Uterus (tissue), 4 donors: Measurements from ENCODE around the gene NANOS1. TPM values are rescaled to one million over a fixed set of nuclear protein-coding genes. Genes with fewer than 3 reads are reported as not detected.

Source experiments
- DNase-seq, 2 donors: peaks; one replicate each; pipeline ENCODE4 v3.0.0-alpha.2; 2019 to 2020
- H3K27ac ChIP-seq, 2 donors: fragments of 200-600 bp; sonication (generic); 1 replicate in 1 of 2; 2 replicates in 1 of 2; pipeline ENCODE4 v1.5.1; 2016 to 2018
- H3K27me3 ChIP-seq, 2 donors: fragments of 200-600 bp; sonication (generic); one replicate each; pipeline ENCODE4 v1.5.1; 2018 to 2019; ENCODE audit warnings: control low read depth in 1 of 2
- H3K36me3 ChIP-seq, 2 donors: fragments of 200-600 bp; sonication (generic); one replicate each; pipeline ENCODE4 v1.5.1; 2019; ENCODE audit warnings: control low read depth in 1 of 2
- H3K4me1 ChIP-seq, 2 donors: fragments of 200-600 bp; sonication (generic); one replicate each; pipeline ENCODE4 v1.5.1; 2018 to 2019; ENCODE audit warnings: control low read depth in 1 of 2
- H3K4me3 ChIP-seq, 2 donors: fragments of 200-600 bp; sonication (generic); 1 replicate in 1 of 2; 2 replicates in 1 of 2; pipeline ENCODE4 v1.5.1; 2018 to 2019; ENCODE audit warnings: mild to moderate bottlenecking in 1 of 2
- H3K9me3 ChIP-seq, 2 donors: fragments of 200-600 bp; sonication (generic); one replicate each; pipeline ENCODE4 v1.5.1; 2019; ENCODE audit warnings: control low read depth in 1 of 2
- POLR2A ChIP-seq, 2 donors: fragments of 450-650 bp; IDR thresholded peaks; one replicate each; pipeline ENCODE4 v1.6.1; 2016; ENCODE audit warnings: antibody characterized with exemption in 2 of 2, mild to moderate bottlenecking in 1 of 2, moderate library complexity in 1 of 2
- intact Hi-C: fragments of 100-400 bp; cut with DNase I; formaldehyde crosslinking; loops from one replicate; pipeline ENCODE4 v1.15.1; 2023; ENCODE audit warnings: low total_unique reads
- total RNA-seq, 4 donors: library from RNA; depleted of rRNA in 3 of 4; stranded (reverse); fragments of >200 nt in 3 of 4; gene quantifications; one replicate each; pipeline versions ENCODE4 v1.1.0 to v1.2.4, GENCODE V29; 2014 to 2023
- TF ChIP-seq, protein P1 (sequence below), 4 experiments: fragments of 200-600 bp in 2 of 4; fragments of 450-650 bp in 2 of 4; sonication (generic) in 2 of 4; IDR thresholded peaks; one replicate each; pipeline ENCODE4 v1.5.1; 2016 to 2019; ENCODE audit warnings: antibody characterized with exemption in 4 of 4, mild to moderate bottlenecking in 2 of 4, moderate library complexity in 1 of 4
- donor health status: DM: yes; HTN: yes; CAD: no.

NANOS1 gene
- total RNA-seq, 4 donors from 2014 or later: 0.29 to 4.5 (median 2.1) TPM

DNA sequence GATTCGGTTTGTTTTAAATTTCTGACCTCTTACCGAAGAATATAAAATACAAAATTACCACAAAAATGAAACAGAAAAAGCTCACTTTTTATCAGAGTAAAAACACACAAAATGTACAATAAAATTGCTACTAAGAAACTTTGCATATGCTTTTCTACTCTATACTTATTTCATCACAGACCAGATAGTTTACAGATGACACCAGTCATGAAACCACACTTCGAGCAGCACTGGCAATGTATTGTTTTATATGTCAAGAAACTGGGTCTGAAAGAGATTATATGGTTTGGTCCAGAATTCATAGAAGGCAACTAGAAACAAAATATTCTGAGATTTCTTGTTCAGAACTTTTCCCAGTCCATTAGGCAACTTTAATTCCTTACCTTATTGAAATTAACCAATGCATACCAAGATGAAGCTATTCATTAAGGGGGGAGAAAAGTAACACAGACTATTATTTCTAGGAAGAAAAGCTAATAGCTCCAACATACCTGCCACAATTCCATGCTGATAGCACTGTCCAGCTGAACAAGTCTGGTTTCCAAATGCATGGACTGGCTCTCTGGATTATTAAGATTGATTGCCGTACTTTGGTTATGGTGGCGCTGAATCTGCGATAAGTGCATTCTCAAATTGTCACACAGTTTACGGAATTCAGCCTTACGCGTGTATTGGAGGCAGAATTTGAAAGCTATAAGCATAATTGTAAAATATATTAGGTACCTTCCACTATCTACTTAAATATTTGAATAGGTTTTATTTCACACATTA, 41.1 kb downstream of the NANOS1 start:
- intact Hi-C loops: no loop called here
- no peaks in the 10 kb centered on the region for H3K27me3 ChIP-seq
- H3K36me3 ChIP-seq: no peaks in the 10 kb centered on the region

DNA sequence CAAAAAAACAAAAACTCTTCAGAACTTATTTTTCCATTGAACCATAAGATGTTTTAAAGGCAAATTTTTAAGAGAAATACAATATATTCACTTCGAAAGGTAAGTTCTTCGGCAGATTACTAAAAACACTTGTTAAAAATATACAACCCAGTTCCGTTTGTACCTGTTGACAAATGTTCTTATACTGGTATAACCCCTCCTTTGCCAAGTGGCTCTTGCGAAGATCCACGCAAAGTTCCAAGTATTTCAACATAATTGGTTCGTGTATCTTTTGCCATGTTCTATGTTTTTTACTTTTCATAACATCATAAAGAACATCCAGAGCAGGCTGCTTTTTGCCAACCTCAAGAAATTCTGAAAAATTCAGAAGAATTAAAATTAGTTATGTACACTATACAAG, 44.1 kb downstream of the NANOS1 start:
- H3K36me3 ChIP-seq: no peaks in the 10 kb centered on the region
- intact Hi-C loops: no loop called here
- no peak overlapping the region for H3K4me3 ChIP-seq
- no peaks in the 10 kb centered on the region for H3K9me3 ChIP-seq
- H3K27me3 ChIP-seq: no peaks in the 10 kb centered on the region
- H3K4me1 ChIP-seq: no peaks in the 10 kb centered on the region
- no peak for DNase-seq
- TF ChIP-seq POLR2A (IDR thresholded peaks at IDR 0.05): no peak
- TF ChIP-seq, protein P1, sequence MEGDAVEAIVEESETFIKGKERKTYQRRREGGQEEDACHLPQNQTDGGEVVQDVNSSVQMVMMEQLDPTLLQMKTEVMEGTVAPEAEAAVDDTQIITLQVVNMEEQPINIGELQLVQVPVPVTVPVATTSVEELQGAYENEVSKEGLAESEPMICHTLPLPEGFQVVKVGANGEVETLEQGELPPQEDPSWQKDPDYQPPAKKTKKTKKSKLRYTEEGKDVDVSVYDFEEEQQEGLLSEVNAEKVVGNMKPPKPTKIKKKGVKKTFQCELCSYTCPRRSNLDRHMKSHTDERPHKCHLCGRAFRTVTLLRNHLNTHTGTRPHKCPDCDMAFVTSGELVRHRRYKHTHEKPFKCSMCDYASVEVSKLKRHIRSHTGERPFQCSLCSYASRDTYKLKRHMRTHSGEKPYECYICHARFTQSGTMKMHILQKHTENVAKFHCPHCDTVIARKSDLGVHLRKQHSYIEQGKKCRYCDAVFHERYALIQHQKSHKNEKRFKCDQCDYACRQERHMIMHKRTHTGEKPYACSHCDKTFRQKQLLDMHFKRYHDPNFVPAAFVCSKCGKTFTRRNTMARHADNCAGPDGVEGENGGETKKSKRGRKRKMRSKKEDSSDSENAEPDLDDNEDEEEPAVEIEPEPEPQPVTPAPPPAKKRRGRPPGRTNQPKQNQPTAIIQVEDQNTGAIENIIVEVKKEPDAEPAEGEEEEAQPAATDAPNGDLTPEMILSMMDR (IDR thresholded peaks at IDR 0.05): no peak
- no peak overlapping the region for H3K27ac ChIP-seq

More for the DNA sequence above, 41.1 kb downstream of the NANOS1 start:
- Histone ChIP-seq H3K4me3 (no peak overlapping the region), H3K4me1 (no peaks in the 10 kb centered on the region), H3K9me3 (no peaks in the 10 kb centered on the region), H3K27ac (no peak overlapping the region)
- TF ChIP-seq, protein P1 (IDR thresholded peaks at IDR 0.05): no peak
- no peak for TF ChIP-seq POLR2A (IDR thresholded peaks at IDR 0.05)
- no peak for DNase-seq

DNA sequence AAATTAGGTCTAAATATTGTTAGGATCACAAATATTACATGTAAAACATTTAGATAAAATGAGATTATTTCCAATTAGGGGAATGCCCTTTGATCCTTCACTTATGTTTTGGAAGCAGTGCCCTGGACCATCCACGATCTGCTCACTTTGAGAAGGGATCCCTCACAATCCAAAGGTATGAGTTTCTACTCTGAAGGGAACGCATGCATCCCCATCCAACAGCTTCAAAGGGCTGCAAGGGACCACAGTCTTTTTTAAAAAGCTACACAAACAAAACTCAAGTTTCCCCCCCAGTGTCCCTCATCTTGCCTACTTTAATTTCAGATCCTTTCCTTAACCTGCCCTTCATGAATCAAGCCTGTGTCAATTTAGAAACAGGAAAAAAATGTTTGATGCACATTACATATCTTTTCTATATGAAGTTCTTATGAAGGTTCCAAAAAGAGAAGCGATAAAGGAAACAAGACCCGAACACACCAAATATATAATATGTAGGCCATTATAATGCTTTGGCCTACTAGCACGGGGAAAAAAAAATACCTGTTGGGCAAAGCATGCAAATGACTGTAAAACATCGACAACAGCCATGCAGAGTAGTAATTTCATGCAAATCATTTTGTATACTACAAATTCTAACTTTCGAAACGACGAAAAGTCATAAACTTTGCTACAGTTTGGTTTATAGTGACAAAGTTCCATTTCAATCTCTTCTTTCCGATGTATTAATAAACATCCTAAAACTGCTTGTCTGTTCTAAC, 49.1 kb downstream of the NANOS1 start:
- Histone ChIP-seq H3K9me3 (no peaks in the 10 kb centered on the region), H3K27ac (peak overlapping the region in 1 of 2 donors; percentile 94), H3K4me1 (no peaks in the 10 kb centered on the region), H3K36me3 (no peaks in the 10 kb centered on the region), H3K27me3 (no peaks in the 10 kb centered on the region), H3K4me3 (peak overlapping the region; percentile 64 to 96)
- no peak for DNase-seq
- intact Hi-C loops: no loop called here
- TF ChIP-seq, protein P1 (IDR thresholded peaks at IDR 0.05): no peak
- no peak for TF ChIP-seq POLR2A (IDR thresholded peaks at IDR 0.05)

DNA sequence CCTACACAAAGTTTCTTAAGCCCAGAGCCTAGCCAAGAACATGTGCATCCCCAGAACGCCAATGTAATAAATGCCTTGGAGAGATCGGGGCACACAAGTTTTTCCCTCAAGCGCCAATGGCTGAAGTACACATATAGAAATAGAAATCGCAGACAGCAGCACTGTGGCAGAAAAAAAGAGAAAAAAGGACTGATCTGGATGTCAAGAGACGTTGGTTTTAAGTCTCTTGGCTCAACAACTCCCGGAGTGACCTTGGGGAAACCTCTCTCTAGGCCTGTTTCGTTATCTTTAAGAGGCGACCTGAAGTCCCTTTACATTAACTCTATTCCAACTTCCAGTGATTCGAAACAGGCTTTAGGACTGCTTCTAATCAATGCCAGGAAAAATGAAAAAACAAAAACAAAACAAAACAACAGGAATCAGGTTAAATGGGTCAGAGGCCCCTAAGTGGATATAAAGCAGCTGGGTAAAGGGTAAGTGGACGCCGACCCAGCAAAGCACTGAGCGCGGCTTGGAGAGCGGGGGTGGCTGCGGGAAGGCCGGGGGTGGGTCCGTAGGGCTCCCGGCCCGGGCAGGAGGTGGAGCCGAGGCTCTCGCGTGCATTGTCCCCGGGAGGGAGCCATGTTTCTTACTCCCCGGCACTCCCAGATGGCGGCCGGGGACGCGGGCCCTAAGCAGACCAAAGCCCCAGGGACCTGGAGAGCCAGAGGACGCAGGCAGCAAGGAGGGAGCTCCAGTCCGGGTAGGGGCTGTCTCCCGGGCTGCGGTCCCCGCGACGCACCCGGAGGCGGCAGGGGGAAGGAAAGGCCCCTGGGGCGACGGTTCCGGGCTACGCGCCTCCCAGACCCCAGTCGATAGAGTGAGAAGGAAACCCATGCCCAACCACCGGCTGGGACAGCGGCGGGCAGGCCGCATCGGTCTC, 50.3 kb downstream of the NANOS1 start:
- Histone ChIP-seq H3K4me1 (no peaks in the 10 kb centered on the region), H3K27me3 (no peaks in the 10 kb centered on the region), H3K4me3 (peak overlapping the region; percentile 64 to 96), H3K36me3 (no peaks in the 10 kb centered on the region), H3K27ac (peak overlapping the region; percentile 94), H3K9me3 (no peaks in the 10 kb centered on the region)
- TF ChIP-seq, protein P1 (IDR thresholded peaks at IDR 0.05): no peak
- no peak for TF ChIP-seq POLR2A (IDR thresholded peaks at IDR 0.05)
- intact Hi-C loops: no loop called here
- peak; percentile 42 to 62 for DNase-seq
